ENCODE measurements around the gene LYPLA2.
"Not testable (repeated sequence)": the region's sequence is repeated elsewhere in the genome, so short reads cannot be mapped to it uniquely, and the experiment has no call there.

LYPLA2 gene

GRCh38 chr1:23801876-23802275 is 10.9 kb downstream of the LYPLA2 start:
- no peak overlapping the region for H3K4me3 ChIP-seq (ENCODE audit: low read depth, low read length)
- no peak for TF ChIP-seq CTCF (IDR thresholded peaks at IDR 0.05; ENCODE audit: borderline replicate concordance, insufficient read depth, low read depth, low read length)

GRCh38 chr1:23802809-23803342 is 11.9 kb downstream of the LYPLA2 start:
- not testable (repeated sequence) for H3K4me3 ChIP-seq (ENCODE audit: low read depth, low read length)

- no peak for TF ChIP-seq CTCF (IDR thresholded peaks at IDR 0.05; ENCODE audit: borderline replicate concordance, insufficient read depth, low read depth, low read length)
- H3K4me3 ChIP-seq (ENCODE audit: low read depth, low read length), result no peak overlapping the region
Observed at GRCh38 chr1:23803674-23804073, 12.7 kb downstream of the LYPLA2 start.

- TF ChIP-seq CTCF (IDR thresholded peaks at IDR 0.05; ENCODE audit: borderline replicate concordance, insufficient read depth, low read depth, low read length), result 0 out of 2 replicates have a peak, but pooled peaks have one; percentile 30
- H3K4me3 ChIP-seq (ENCODE audit: low read depth, low read length), result no peak overlapping the region
Observed at GRCh38 chr1:23804183-23804835, 13.4 kb downstream of the LYPLA2 start.

- no peak for TF ChIP-seq CTCF (IDR thresholded peaks at IDR 0.05; ENCODE audit: borderline replicate concordance, insufficient read depth, low read depth, low read length)
- H3K4me3 ChIP-seq (ENCODE audit: low read depth, low read length), result no peak overlapping the region
Observed at GRCh38 chr1:23805025-23805424, 14.1 kb downstream of the LYPLA2 start.

- TF ChIP-seq CTCF (IDR thresholded peaks at IDR 0.05; ENCODE audit: borderline replicate concordance, insufficient read depth, low read depth, low read length), result no peak
- H3K4me3 ChIP-seq (ENCODE audit: low read depth, low read length), result no peak overlapping the region
Observed at GRCh38 chr1:23806280-23806679, 15.3 kb downstream of the LYPLA2 start.

- H3K4me3 ChIP-seq (ENCODE audit: low read depth, low read length), result no peak overlapping the region
- TF ChIP-seq CTCF (IDR thresholded peaks at IDR 0.05; ENCODE audit: borderline replicate concordance, insufficient read depth, low read depth, low read length), result no peak
Observed at GRCh38 chr1:23807453-23807852, 16.5 kb downstream of the LYPLA2 start.

Measured in GM12875 (cell line).